Peyer's patch (tissue), 4 donors: ENCODE results near the gene SEMA3D. TPM values are rescaled to one million over a fixed set of nuclear protein-coding genes. Genes with fewer than 3 reads are reported as not detected.

Experiments
- DNase-seq, 3 donors: peaks; one replicate each; pipeline ENCODE4 v3.0.0-alpha.2; 2017 to 2019
- H3K27ac ChIP-seq, 4 donors: fragments of 200-600 bp; sonication (generic); one replicate each; pipeline ENCODE4 v1.5.1; 2016 to 2019
- H3K27me3 ChIP-seq, 2 donors: fragments of 200-600 bp; sonication (generic); one replicate each; pipeline ENCODE4 v1.5.1; 2019
- H3K36me3 ChIP-seq, 3 donors: fragments of 200-600 bp; sonication (generic); one replicate each; pipeline ENCODE4 v1.5.1; 2016 to 2019
- H3K4me1 ChIP-seq, 4 donors: fragments of 200-600 bp; sonication (generic); one replicate each; pipeline ENCODE4 v1.5.1; 2016 to 2019
- H3K4me3 ChIP-seq, 4 donors: fragments of 200-600 bp; sonication (generic); 1 replicate in 3 of 4; 2 replicates in 1 of 4; pipeline ENCODE4 v1.5.1; 2016 to 2019; ENCODE audit warnings: mild to moderate bottlenecking in 1 of 4
- H3K9me3 ChIP-seq, 4 donors: fragments of 200-600 bp; sonication (generic); one replicate each; pipeline ENCODE4 v1.5.1; 2016 to 2019; ENCODE audit warnings: mild to moderate bottlenecking in 1 of 4
- POLR2A ChIP-seq, 2 donors: fragments of 450-650 bp; IDR thresholded peaks; one replicate each; pipeline ENCODE4 v1.5.1; 2017; ENCODE audit warnings: antibody characterized with exemption in 2 of 2, mild to moderate bottlenecking in 2 of 2, moderate library complexity in 2 of 2
- total RNA-seq, 4 donors: library from RNA; depleted of rRNA; stranded (reverse); fragments of >200 nt; gene quantifications; one replicate each; pipeline ENCODE4 v1.1.0, GENCODE V29; 2016
- TF ChIP-seq, protein P1 (sequence below), 6 experiments: fragments of 450-650 bp in 4 of 6; fragments of 200-600 bp in 2 of 6; sonication (generic) in 1 of 6; IDR thresholded peaks; one replicate each; pipeline ENCODE4 v1.5.1; 2017 to 2019; ENCODE audit warnings: antibody characterized with exemption in 6 of 6, mild to moderate bottlenecking in 3 of 6, moderate library complexity in 1 of 6

The SEMA3D gene
- 1 to 10 TPM; 4.5 to 7.6 (median 6.5) TPM for total RNA-seq

- no peaks in the 10 kb centered on the region for H3K36me3 ChIP-seq
- no peak for TF ChIP-seq POLR2A (IDR thresholded peaks at IDR 0.05)
- TF ChIP-seq, protein P1, sequence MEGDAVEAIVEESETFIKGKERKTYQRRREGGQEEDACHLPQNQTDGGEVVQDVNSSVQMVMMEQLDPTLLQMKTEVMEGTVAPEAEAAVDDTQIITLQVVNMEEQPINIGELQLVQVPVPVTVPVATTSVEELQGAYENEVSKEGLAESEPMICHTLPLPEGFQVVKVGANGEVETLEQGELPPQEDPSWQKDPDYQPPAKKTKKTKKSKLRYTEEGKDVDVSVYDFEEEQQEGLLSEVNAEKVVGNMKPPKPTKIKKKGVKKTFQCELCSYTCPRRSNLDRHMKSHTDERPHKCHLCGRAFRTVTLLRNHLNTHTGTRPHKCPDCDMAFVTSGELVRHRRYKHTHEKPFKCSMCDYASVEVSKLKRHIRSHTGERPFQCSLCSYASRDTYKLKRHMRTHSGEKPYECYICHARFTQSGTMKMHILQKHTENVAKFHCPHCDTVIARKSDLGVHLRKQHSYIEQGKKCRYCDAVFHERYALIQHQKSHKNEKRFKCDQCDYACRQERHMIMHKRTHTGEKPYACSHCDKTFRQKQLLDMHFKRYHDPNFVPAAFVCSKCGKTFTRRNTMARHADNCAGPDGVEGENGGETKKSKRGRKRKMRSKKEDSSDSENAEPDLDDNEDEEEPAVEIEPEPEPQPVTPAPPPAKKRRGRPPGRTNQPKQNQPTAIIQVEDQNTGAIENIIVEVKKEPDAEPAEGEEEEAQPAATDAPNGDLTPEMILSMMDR (IDR thresholded peaks at IDR 0.05), result peak; percentile 11 to 83 (median 82)
- H3K27ac ChIP-seq, result peak within 1 kb of the TSS; percentile 44 to 85 (median 78)
- H3K4me3 ChIP-seq, result peak within 1 kb of the TSS; percentile 44 to 67 (median 54)
- no peaks in the 10 kb centered on the region for H3K4me1 ChIP-seq
- H3K27me3 ChIP-seq, result no peaks in the 10 kb centered on the region
- no peaks in the 10 kb centered on the region for H3K9me3 ChIP-seq
- peak; percentile 30 to 86 (median 83) for DNase-seq
These were observed at the start of gene SEMA3D for GRCh38 chr7:85186521-85187241. TSS of gene SEMA3D (minus strand) at chr7:85187056. CDS start at chr7:85121891, 65,165 bp downstream.

DNA sequence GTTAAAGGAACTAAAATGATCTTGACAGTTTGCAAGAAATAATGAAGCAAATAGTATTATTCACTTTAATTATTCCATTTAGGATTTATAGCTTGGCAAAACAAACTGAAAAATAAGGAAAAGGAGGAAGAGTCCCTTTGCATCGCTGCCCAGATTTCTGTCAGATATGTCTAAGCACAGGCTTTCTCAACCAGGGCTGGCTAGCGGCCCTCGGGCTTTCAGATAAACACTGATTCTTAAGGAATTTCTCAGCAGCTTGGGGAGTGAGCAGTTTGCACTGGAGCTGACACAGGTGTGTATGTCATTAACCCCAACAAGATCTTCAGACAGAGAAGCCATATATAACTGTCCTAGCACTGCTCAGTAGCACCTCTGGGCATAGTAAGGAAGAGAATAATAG is 47.9 kb upstream of the SEMA3D start:
- Histone ChIP-seq H3K27ac (no peak overlapping the region), H3K36me3 (no peaks in the 10 kb centered on the region), H3K27me3 (no peaks in the 10 kb centered on the region), H3K9me3 (no peaks in the 10 kb centered on the region), H3K4me3 (no peak overlapping the region), H3K4me1 (no peaks in the 10 kb centered on the region)
- DNase-seq, result no peak
- TF ChIP-seq, protein P1 (IDR thresholded peaks at IDR 0.05), result no peak
- TF ChIP-seq POLR2A (IDR thresholded peaks at IDR 0.05), result no peak

GRCh38 chr7:85232068-85232467 is 45.2 kb upstream of the SEMA3D start:
- no peak for TF ChIP-seq POLR2A (IDR thresholded peaks at IDR 0.05)
- TF ChIP-seq, protein P1 (IDR thresholded peaks at IDR 0.05), result no peak
- Histone ChIP-seq H3K4me3 (no peak overlapping the region), H3K9me3 (no peaks in the 10 kb centered on the region), H3K36me3 (no peaks in the 10 kb centered on the region), H3K27me3 (no peaks in the 10 kb centered on the region), H3K4me1 (no peaks in the 10 kb centered on the region), H3K27ac (no peak overlapping the region)
- DNase-seq, result no peak

- Histone ChIP-seq H3K36me3 (no peaks in the 10 kb centered on the region), H3K4me1 (no peaks in the 10 kb centered on the region), H3K27me3 (no peaks in the 10 kb centered on the region), H3K4me3 (no peak overlapping the region), H3K27ac (no peak overlapping the region), H3K9me3 (no peaks in the 10 kb centered on the region)
- no peak for DNase-seq
- no peak for TF ChIP-seq POLR2A (IDR thresholded peaks at IDR 0.05)
- TF ChIP-seq, protein P1 (IDR thresholded peaks at IDR 0.05), result no peak
These were observed 43.8 kb upstream of the SEMA3D start for GRCh38 chr7:85230623-85231022.

DNA sequence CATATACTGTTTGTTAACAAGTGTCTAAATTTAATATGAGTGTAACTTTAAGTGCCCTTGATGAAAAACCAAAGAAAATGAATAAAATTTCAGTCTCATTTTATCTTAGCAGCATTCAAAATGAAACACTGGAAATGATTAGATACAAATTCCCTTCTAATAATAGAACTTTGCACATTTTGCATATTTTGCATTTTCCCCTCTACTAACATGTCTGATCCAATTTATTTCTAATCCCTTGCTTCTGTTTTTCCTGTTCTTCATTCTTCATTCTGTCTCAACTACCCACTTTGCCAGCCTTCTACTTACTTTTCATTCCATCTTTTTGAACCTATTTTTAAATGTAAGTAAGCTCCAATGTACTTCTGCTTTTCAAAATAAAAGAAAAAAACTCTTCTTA is 42.7 kb upstream of the SEMA3D start:
- Histone ChIP-seq H3K27ac (no peak overlapping the region), H3K36me3 (no peaks in the 10 kb centered on the region), H3K4me3 (no peak overlapping the region), H3K27me3 (no peaks in the 10 kb centered on the region), H3K9me3 (no peaks in the 10 kb centered on the region), H3K4me1 (no peaks in the 10 kb centered on the region)
- no peak for TF ChIP-seq POLR2A (IDR thresholded peaks at IDR 0.05)
- TF ChIP-seq, protein P1 (IDR thresholded peaks at IDR 0.05), result no peak
- no peak for DNase-seq
